Right ventricle myocardium superior (tissue), 1 donor: Measurements from ENCODE around the gene ACKR3. TPM values are rescaled to one million over a fixed set of nuclear protein-coding genes. Genes with fewer than 3 reads are reported as not detected.
A peak's percentile ranks its signal among the peaks of the same experiment; 100 is the strongest.

ENCODE experiments used
- ATAC-seq: fragments of 200-7000 bp; cut with Tn5 transposase; one replicate; pipeline ENCODE4 v1.9.1; 2020; ENCODE audit warnings: mild to moderate bottlenecking; ENCODE audit not compliant: poor library complexity
- DNase-seq: peaks from one replicate; pipeline ENCODE4 v3.0.0-alpha.2; 2020
- intact Hi-C: fragments of 100-400 bp; cut with DNase I; formaldehyde crosslinking; loops from one replicate; pipeline ENCODE4 v1.11.2; 2022
- total RNA-seq: library from RNA; stranded (reverse); fragmentation: NEBNext Ultra II Directional; extraction: Animal tissue kit (Norgen Biotek cat#: 25700); gene quantifications from one replicate; pipeline ENCODE4 v1.2.1, GENCODE V29; 2021
- donor health status: DM: no; HTN: yes; CAD: no; lungs with severe emphysema.

ACKR3 gene
- total RNA-seq, 1 donor from 2014 or later: 27.9 TPM

DNA sequence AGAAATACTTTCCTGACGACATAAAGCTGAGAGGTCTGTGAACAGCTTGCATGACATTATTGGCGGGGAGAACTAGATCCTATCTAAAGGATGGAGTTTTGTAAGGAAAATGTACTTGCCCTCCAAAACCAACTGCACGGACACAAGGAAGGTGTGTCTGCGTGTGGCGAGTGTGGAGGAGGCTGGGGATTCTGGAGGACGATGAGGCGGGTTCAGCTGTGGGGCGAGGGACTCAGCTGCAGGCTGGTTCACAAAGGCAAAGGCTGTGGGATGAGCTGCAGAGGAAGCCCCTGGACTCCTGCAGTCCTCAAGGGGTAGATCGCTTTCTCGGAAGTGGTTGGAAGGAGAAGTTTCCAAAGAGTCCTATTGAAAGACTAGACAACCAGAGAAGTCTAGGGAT lies 48.2 kb downstream of the ACKR3 start:
- DNase-seq: no peak
- intact Hi-C loops: no loop called here
- no peak for ATAC-seq

DNA sequence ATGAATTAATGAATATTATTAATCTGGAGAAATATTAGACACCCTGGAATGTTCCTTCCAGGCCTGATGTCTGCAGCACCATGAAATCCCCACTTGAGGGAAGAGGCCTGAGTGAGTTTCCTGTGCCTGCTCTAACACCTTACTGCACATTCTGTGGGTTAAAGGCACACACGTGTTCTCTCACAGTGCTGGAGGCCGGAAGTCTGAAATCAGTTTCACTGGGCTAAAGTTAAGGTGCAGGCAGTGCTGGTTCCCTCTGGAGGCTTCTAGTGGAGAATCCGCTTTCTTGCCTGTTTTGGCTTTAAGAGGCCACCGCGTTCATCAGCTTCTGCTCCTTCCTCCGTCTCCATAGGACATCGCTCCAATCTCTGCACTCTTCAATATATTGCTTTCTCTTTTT lies 48.7 kb downstream of the ACKR3 start:
- intact Hi-C loops: no loop called here
- ATAC-seq (no peak), DNase-seq (no peak)

DNA sequence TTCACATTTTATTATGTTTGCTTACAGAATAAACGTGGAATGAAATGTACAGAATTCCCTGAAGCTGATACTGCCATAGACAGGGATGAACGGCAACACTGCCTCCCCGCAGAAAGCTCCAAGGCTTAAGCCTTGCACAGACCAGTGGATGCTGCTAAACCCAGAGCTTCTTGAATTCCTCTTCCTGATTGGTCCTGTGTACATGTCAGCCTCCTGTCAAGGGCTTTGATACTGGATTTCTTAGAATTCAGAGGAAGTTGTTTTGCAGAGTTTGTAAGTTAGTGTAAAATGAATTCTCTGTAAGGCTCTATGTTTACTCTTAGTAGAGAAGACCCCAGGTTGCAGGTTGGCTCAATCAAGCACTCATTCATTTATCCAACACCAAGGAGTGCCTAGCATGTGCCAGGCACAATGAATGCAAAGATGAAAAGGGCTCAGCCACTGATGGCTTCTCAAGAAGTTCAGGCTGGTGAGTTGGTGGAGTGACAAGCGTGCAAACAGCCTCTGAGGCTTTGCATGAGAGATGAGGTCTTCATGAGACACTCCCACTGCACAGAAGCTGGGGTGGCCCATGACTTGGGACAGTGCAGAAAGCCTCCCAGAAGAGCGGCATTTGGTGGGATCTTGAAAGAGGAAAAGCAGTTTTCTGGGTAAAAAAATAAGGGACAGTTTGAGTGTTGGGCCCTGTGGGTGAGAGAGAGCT lies 50.4 kb downstream of the ACKR3 start:
- intact Hi-C loops: no loop called here
- no peak for ATAC-seq

DNA sequence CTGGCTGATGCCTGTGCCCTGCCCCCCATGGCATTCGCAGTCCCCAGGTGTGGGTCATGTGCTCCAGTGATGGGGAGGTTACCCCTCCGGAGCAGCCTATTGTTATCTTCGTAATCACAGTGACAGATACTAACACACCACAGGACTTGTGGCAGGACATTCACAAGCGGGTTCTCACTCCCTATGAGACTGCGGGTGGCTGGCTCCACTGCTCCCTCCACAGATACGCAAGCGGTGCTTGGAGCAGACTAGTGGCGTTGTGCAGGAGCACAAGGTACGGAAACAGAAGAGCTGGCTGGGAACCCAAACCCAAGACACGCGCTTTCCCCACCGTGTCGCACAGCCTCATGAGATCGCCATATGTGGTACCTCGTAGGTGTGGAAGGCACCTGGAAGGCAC lies 52.2 kb downstream of the ACKR3 start:
- intact Hi-C loops: no loop called here
- ATAC-seq (no peak), DNase-seq (no peak)

More for the DNA sequence above, 50.4 kb downstream of the ACKR3 start:
- DNase-seq: no peak

DNA sequence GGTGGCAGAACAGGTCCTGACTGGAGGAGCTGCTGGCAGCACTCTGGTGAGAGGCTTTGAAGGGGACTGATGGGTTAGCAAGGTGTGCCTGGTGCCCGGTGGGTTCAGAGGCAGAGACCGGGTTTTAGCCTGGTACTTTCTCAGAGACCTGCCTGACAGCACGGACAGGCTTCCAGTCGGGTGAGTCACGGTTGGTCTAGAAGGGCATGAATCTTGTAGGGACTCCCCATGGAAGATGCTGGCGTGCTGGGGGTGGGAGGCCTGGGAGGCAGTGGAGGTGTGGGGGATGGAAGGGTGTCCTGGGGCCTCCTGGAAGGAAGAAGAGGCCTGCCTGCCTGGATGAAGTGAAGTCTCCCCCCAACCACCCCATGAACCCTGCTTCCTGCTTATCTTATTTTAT lies 52.6 kb downstream of the ACKR3 start:
- ATAC-seq (no peak), DNase-seq (no peak)
- intact Hi-C loops: no loop called here

DNA sequence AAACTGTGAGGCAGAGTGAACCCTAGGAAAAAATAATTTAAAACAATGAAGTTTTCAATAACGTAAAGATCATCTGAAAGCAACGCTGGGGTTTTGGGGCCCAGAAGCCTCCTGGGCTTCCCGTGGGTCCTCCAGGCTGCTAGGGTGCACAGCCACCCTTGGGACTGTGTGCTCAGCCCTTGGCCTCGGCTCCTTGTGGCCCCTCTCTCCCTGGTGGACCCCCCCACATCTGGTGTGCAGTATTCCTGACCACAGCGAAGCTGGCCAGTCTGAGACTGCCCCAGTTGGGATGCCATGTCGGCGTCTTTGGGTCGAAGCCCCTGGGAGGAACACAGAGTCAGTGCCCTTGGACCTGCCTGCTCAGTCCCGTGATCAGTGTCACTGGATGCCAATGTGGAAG lies 53.0 kb downstream of the ACKR3 start:
- DNase-seq (no peak), ATAC-seq (no peak)

DNA sequence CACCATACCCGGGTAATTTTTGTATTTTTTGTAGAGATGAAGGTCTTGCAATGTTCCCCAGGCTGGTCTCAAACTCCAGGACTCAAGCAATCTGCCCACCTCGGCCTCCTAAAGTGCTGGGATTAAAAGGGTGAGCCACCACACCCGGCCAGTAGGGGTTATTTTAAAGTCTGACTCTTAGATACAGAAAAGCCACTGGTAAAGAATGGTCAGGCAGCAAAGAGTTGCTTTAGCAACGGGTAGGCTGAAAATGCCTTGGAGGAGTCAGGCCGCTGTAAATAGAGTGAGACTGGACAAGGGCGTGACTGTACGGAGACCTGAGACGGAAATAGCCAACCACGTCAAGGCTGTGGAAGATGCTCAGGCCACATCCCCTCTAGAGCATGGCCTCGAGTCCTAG lies 54.2 kb downstream of the ACKR3 start:
- ATAC-seq: no peak
- intact Hi-C loops: no loop called here
- no peak for DNase-seq

More for the DNA sequence above, 53.0 kb downstream of the ACKR3 start:
- intact Hi-C loops: no loop called here

DNA sequence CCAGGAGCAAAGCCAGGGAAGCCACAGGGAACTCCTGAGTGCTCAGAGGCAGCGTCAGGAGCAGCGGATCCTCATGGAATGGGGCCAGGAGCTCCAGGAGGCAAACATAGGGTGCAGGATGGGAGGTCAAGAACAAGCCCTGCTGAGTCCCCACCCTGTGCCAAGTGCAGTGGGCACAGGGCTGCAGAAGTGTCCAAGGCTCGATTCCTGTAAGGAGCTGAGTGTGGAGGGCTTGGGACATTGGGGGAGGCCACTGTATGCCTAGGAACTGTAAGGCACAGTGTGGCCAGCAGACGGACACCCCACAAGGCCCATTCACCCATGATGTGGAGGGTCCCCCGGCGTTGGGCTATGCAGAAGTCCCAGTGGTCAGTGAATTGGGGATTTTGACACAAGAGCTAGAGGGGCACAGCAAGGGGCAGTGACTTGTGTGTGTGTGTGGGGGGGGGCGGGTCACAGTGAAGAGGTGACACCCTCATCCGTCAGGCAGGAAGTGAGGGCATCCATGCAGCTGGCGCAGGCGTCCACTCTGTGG lies 55.6 kb downstream of the ACKR3 start:
- ATAC-seq (no peak), DNase-seq (no peak)
- intact Hi-C loops: no loop called here

DNA sequence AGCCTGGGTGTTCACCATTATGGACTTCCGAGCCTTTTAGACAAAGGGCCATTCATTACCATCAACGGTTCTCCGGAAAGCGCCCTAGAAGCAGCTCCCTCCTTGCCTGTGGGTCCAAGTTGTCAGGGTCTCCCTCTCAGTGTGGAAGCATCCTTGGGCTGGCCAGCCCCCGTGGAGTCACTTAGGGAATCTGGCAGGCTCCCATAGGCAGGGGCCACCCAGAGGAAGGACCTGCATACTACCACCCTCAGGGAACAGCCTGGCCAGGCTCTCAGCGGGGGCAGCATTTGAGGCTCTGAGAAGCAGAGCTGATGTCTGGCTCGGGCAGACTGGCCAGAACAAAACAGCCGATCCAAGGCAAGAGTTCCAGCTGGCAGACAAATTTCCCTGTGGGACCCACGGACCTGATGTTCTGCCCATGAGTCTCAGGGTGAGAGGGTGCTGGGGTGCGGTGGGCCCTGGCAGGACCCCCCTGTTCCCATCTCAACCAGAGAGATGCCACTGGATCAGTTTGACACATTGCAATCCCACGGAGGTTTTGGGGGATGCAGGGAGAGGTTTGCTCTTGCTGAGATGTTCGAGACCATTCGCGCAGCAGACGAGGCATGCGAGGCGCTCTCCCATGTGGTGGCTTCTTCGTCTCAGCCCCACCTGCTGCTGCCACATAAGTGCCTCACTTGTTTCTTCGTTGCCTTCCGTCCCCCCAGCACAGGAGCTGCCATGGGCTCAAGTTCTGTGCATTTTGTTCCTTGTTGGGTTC lies 56.9 kb downstream of the ACKR3 start:
- ATAC-seq: no peak
- intact Hi-C loops: no loop called here
- DNase-seq: no peak

DNA sequence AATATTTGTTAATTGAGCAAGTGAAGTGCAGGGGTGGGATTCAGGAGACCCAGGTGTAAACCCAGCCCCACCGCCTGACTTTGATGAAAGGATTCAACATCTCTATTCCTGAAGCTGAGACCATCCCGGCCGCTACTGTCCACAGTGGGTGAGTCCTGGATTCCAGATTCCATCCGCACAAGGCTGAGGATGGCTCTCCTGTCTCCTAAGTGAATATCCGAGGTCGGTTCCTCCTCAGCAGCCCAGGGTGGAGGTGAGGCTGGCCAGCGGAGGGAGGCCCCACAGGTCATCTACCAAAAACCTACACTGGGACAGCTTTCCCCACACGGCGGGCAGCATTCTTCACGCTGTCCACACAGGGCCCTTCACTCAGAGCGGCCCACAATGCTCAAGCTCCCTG lies 57.6 kb downstream of the ACKR3 start:
- intact Hi-C loops: no loop called here
- no peak for DNase-seq
- ATAC-seq: no peak

DNA sequence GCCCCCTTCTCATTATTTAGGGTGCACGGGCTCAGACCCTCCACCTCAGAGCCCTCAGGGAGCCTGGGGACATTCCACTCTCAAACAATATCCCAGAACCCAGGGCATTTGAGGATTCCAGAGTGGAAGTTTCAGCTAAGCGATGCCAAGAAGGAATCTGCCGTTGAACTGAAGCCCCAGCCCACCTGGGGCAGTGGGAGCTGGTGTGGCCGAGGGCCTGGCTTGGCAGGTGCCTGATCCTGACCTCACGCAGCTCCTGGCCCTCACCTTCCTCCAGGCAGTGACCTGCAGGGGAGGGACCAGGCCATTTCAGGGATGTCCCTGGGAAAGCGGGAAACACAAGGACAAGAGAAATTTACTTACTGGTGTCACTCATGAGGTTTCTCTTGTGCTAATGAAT lies 58.2 kb downstream of the ACKR3 start:
- DNase-seq (no peak), ATAC-seq (no peak)
- intact Hi-C loops: no loop called here

DNA sequence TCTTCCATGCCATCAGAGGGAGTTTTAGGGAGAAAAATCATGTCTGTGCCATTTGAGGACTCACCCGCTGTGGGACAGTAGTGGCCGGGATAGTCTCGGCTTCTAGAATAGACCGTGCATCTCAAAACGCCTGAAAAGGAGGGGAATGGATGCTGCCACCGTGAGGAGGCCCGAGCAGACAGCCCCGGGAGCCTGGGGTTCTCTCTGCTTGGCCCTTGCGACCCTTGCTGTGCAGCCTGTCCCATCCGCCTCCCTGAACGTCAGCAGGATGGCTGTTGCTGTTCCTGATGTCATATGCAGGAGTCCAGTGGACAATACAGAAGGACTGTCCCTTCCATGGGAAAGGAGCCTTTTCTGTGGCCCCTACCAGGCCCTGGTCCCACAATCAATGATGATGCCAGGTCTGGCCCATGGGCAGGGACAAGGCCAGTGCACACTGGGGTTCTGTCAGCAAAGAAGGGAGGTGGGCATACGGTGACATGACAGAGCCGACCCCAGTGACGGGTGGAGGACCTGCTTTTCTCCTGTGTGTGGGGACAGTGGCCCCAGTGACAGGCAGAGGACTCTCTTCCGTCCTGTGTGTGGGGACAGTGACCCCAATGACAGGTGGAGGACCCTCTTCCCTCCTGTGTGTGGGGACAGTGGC lies 58.8 kb downstream of the ACKR3 start:
- intact Hi-C loops: no loop called here
- DNase-seq: no peak
- ATAC-seq: no peak

DNA sequence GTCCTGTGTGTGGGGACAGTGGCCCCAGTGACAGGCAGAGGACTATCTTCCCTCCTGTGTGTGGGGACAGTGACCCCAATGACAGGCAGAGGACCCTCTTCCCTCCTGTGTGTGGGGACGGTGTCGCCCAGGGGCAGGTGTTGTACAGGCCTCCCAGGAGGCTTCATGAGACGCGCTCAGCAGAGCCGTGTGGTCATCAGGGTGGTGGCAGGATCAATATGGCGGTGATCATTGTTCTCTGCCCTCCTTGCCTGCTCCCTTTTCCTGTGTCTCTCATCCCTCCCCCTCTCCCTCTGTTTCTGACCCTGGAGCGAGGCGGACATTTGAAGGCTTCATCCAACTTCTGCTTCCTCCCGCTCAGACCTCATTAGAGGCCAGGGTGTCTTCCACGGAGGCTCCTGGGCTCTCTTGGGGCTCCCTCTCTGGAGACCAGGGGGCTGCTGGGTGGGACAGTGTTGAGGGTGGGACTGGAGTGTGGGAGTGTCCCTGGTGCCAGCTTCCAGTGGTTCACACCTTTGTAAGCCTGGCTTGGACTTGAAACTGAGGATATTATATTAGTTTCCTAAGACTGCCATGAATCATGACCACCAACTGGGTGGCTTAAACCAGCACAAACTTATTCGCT lies 59.5 kb downstream of the ACKR3 start:
- intact Hi-C loops: no loop called here
- ATAC-seq: no peak
- no peak for DNase-seq

DNA sequence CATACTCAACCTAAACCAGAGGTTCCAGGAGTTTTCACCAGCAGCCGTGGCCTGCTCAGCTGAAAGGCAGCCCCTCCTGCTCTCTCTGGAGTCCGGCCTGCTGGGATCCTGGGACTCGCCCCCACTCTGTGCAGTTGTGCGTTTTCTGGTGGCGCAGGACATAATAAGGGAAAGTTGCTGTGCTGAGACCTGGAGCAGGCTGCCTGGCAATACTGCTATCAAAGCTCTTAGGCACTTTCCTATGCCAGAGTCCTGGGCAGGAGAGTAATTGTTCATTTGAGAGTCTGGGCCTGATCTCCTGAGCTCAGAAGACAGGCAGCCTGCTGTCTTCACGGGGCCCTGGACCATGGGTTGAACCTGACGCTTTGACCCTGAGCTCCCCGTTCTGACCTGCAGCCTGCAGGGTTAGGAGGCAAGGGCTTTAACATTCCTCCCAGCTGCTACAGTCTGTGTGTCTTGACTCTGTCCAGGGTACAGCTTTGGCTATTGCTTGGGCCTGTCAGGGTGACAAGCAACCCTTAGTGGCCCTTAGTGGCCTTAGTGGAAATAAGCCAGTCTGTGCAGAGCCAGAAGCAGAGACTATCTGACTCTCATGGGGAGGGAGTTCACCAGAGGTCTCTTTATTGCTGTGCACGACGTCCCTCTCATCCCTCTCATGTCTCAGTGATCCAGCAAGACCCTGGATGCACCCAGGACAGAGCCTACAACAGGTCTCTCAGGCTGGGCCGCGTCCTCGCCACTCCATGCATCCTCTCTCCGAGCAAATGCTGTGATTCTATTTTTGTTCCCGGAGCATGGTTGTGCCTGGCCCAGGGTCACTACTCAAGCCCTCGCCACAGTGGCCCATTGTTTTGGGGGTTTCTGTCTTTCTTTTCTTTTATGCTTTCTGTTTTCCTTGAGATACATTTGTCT lies 60.6 kb downstream of the ACKR3 start:
- ATAC-seq: peak; percentile 64
- DNase-seq: no peak
- intact Hi-C loops: loop anchor here (5.0 kb wide), 1 partner anchor 318 kb away; no protein-coding TSS in a partner anchor

DNA sequence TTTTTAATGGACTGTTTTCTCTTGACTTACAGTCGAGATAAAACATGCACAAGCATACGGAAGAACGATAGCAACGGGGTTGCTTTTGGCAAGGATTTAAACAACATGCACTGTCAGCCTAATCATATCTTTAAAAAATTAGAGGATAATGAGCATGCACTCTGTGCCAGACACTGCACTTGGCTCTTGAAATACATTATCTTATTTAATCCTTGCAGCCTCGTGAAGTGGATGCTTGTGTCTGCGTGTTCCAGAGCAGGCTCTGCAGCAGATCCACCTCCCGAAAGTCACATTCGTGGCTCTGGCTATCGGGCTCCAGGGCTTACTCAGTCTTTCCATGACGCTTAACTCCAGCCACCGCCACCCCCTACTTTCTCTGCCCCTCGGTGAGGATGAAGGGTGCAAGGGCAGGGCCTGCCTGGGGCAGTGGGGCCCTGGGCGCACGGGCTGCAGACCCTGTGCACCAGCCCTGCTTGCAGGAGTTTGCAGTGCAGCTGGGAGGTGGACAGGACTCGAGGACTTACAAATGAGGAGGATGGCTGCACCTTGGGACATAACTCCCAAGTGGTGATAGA lies 61.7 kb downstream of the ACKR3 start:
- ATAC-seq (peak; percentile 70), DNase-seq (no peak)
- intact Hi-C loops: loop anchor here (5.0 kb wide), 1 partner anchor 319 kb away; no protein-coding TSS in a partner anchor

DNA sequence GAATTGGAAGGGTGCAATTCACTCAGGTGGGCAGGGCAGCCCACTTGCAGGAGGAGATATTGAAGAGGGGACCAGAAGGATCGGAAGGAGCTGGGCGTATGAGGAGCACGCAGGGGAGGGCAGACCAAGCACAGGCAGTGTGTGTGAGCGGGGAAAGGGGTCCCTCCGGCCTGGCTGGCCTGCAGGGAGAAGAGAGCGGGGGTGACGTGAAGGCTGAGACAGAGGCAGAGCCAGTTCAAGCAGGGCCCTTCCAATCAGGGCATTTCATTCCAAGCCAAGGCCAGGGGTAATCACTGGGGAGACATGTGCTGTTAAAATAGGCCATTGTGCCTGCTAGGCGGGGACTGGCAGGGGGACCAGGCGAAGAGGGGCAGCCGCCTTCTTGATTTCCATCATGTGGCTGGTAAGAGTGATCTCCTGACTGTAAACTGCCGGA lies 62.2 kb downstream of the ACKR3 start:
- DNase-seq: no peak
- no peak for ATAC-seq
- intact Hi-C loops: loop anchor here (5.0 kb wide), 1 partner anchor 320 kb away; no protein-coding TSS in a partner anchor
